NCI-H460 (cell line): Measurements from ENCODE around the gene ATXN10. TPM values are rescaled to one million over a fixed set of nuclear protein-coding genes. Genes with fewer than 3 reads are reported as not detected.
"Not testable (repeated sequence)": the region's sequence is repeated elsewhere in the genome, so short reads cannot be mapped to it uniquely, and the experiment has no call there.

Experiments
- DNase-seq: peaks from one replicate; pipeline ENCODE4 v3.0.0-alpha.2; 2016; ENCODE audit warnings: low read depth; ENCODE audit errors: extremely low read depth
- total RNA-seq: library from RNA; depleted of rRNA; stranded (reverse); fragments of >200 nt; shearing (Covaris generic); gene quantifications from 2 replicates; pipeline ENCODE4 v1.2.3, GENCODE V29; 2014

The ATXN10 gene
- total RNA-seq, 1 experiment from 2014 or later = 42.1 TPM

- DNase-seq = no peak
Measured at GRCh38 chr22:45677063-45677462, 5.4 kb downstream of the ATXN10 start.

GRCh38 chr22:45678961-45679912 is 7.6 kb downstream of the ATXN10 start:
- DNase-seq = no peak

- no peak for DNase-seq
Measured at GRCh38 chr22:45680932-45681700, 9.5 kb downstream of the ATXN10 start.

GRCh38 chr22:45682064-45682463 is 10.4 kb downstream of the ATXN10 start:
- no peak for DNase-seq

GRCh38 chr22:45682773-45683172 is 11.1 kb downstream of the ATXN10 start:
- not testable (repeated sequence) for DNase-seq

GRCh38 chr22:45683248-45683647 is 11.6 kb downstream of the ATXN10 start:
- DNase-seq = no peak

- DNase-seq = no peak
Measured at GRCh38 chr22:45683680-45684079, 12.0 kb downstream of the ATXN10 start.

GRCh38 chr22:45684169-45684568 is 12.5 kb downstream of the ATXN10 start:
- DNase-seq = no peak

- no peak for DNase-seq
Measured at GRCh38 chr22:45684752-45685574, 13.3 kb downstream of the ATXN10 start.

GRCh38 chr22:45686004-45686403 is 14.4 kb downstream of the ATXN10 start:
- DNase-seq = no peak

- DNase-seq = no peak
Measured at GRCh38 chr22:45686836-45687235, 15.2 kb downstream of the ATXN10 start.

- no peak for DNase-seq
Measured at GRCh38 chr22:45688600-45689080, 17.0 kb downstream of the ATXN10 start.

GRCh38 chr22:45689211-45689610 is 17.6 kb downstream of the ATXN10 start:
- DNase-seq = no peak

- no peak for DNase-seq
Measured at GRCh38 chr22:45690008-45690407, 18.4 kb downstream of the ATXN10 start.

- DNase-seq = no peak
Measured at GRCh38 chr22:45692549-45692948, 20.9 kb downstream of the ATXN10 start.

GRCh38 chr22:45693835-45694234 is 22.2 kb downstream of the ATXN10 start:
- DNase-seq = no peak

- no peak for DNase-seq
Measured at GRCh38 chr22:45696227-45696626, 24.6 kb downstream of the ATXN10 start.

- no peak for DNase-seq
Measured at GRCh38 chr22:45698094-45698493, 26.5 kb downstream of the ATXN10 start.

GRCh38 chr22:45702981-45703380 is 31.3 kb downstream of the ATXN10 start:
- DNase-seq = no peak

- no peak for DNase-seq
Measured at GRCh38 chr22:45703758-45704157, 32.1 kb downstream of the ATXN10 start.

GRCh38 chr22:45704648-45705047 is 33.0 kb downstream of the ATXN10 start:
- DNase-seq = no peak
